Colonic mucosa (tissue), 4 donors: ENCODE data around the gene MYCN. TPM values are rescaled to one million over a fixed set of nuclear protein-coding genes. Genes with fewer than 3 reads are reported as not detected.
"Not testable (repeated sequence)": the region's sequence is repeated elsewhere in the genome, so short reads cannot be mapped to it uniquely, and the experiment has no call there.

Experiments
- DNase-seq: peaks from one replicate; pipeline ENCODE4 v3.0.0-alpha.2; 2020
- H3K27ac ChIP-seq: fragments of 200-600 bp; one replicate; pipeline ENCODE4 v1.8.0; 2021
- H3K27me3 ChIP-seq: fragments of 200-600 bp; one replicate; pipeline ENCODE4 v1.8.0; 2021
- H3K36me3 ChIP-seq: fragments of 200-600 bp; one replicate; pipeline ENCODE4 v1.8.0; 2021
- H3K4me1 ChIP-seq: fragments of 200-600 bp; one replicate; pipeline ENCODE4 v1.8.0; 2021; ENCODE audit warnings: mild to moderate bottlenecking
- H3K4me3 ChIP-seq: fragments of 200-600 bp; one replicate; pipeline ENCODE4 v1.8.0; 2021
- H3K9ac ChIP-seq, 2 donors: one replicate each; pipeline ENCODE4 v1.7.0; 2013; ENCODE audit warnings: control low read depth in 2 of 2, low read depth in 2 of 2, low read length in 2 of 2
- H3K9me3 ChIP-seq: fragments of 200-600 bp; one replicate; pipeline ENCODE4 v1.8.0; 2021
- intact Hi-C: fragments of 100-400 bp; cut with DNase I; formaldehyde crosslinking; loops from one replicate; pipeline ENCODE4 v1.14.1; 2022
- total RNA-seq, 2 donors: library from RNA; stranded (reverse); fragmentation: NEBNext Ultra II Directional in 1 of 2; extraction: Animal tissue kit (Norgen Biotek cat#: 25700) in 1 of 2; gene quantifications; one replicate each; pipeline ENCODE4 v1.2.1, GENCODE V29; 2021
- TF ChIP-seq, protein P1 (sequence below): fragments of 200-600 bp; IDR thresholded peaks from one replicate; pipeline ENCODE4 v1.8.0; 2022; ENCODE audit warnings: antibody characterized with exemption, mild to moderate bottlenecking
- donor health status: healthy.
- donor health status: DM: no; HTN: no; CAD: no.
- donor health status: DM: no; HTN: no; CAD: no.

MYCN gene
- total RNA-seq, 2 donors from 2014 or later = 1.5 to 1.7 TPM

DNA sequence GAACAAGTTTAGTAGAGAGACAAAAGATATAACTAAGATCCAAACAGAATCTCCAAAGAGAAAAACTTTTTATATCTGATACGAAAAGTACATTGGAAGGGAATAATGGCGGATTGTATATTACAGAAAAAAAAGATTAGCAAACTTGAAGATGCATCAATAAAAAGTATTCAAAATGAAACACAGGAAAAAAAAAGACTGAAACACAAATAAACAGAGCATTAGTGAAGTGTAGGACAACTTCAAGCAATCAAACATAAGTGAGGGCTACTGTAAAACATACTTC lies 41.1 kb upstream of the MYCN start:
- TF ChIP-seq, protein P1, sequence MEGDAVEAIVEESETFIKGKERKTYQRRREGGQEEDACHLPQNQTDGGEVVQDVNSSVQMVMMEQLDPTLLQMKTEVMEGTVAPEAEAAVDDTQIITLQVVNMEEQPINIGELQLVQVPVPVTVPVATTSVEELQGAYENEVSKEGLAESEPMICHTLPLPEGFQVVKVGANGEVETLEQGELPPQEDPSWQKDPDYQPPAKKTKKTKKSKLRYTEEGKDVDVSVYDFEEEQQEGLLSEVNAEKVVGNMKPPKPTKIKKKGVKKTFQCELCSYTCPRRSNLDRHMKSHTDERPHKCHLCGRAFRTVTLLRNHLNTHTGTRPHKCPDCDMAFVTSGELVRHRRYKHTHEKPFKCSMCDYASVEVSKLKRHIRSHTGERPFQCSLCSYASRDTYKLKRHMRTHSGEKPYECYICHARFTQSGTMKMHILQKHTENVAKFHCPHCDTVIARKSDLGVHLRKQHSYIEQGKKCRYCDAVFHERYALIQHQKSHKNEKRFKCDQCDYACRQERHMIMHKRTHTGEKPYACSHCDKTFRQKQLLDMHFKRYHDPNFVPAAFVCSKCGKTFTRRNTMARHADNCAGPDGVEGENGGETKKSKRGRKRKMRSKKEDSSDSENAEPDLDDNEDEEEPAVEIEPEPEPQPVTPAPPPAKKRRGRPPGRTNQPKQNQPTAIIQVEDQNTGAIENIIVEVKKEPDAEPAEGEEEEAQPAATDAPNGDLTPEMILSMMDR = no peak
- no peaks in the 10 kb centered on the region for H3K27me3 ChIP-seq
- intact Hi-C loops = no loop called here

DNA sequence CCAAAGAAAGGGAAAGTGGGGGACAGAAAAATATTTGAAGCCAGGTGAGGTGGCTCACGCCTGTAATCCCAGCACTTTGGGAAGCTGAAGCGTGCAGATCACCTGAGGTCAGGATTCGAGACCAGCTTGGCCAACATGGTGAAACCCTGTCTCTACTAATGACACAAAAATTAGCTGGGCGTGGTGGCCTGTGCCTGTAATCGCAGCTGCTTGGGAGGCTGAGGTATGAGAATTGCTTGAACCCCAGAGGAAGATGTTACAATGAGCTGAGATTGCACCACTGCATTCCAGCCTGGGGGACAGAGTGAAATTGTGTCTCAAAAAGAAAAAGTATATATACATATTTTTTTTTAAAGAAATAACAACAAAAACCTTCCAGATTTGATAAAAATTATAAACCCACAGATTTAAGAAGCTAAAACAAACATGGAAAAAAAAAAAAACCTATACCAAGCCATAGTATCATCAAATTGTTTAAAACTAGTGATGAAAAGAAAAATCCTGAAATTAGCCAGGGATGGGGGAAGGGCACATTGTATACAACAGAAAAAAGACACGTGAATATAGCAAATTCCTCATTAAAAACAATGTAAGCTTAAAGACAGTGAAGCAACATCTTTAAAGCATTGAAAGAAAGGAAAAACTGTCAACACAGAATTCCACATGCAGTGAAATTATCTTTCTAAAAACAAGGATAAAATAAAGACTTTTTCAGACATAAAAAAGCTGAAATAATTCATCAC lies 40.4 kb upstream of the MYCN start:
- H3K4me3 ChIP-seq = no peak overlapping the region
- DNase-seq = no peak
- intact Hi-C loops = no loop called here
- TF ChIP-seq, protein P1 = no peak
- no peaks in the 10 kb centered on the region for H3K27me3 ChIP-seq
- no peaks in the 10 kb centered on the region for H3K36me3 ChIP-seq
- no peak overlapping the region for H3K9ac ChIP-seq
- no peaks in the 10 kb centered on the region for H3K4me1 ChIP-seq
- no peak overlapping the region for H3K27ac ChIP-seq
- H3K9me3 ChIP-seq = no peaks in the 10 kb centered on the region

More for the DNA sequence above, 41.1 kb upstream of the MYCN start:
- Histone ChIP-seq H3K9ac (no peak overlapping the region), H3K9me3 (no peaks in the 10 kb centered on the region), H3K4me3 (no peak overlapping the region), H3K4me1 (no peaks in the 10 kb centered on the region), H3K27ac (no peak overlapping the region), H3K36me3 (no peaks in the 10 kb centered on the region)
- no peak for DNase-seq

DNA sequence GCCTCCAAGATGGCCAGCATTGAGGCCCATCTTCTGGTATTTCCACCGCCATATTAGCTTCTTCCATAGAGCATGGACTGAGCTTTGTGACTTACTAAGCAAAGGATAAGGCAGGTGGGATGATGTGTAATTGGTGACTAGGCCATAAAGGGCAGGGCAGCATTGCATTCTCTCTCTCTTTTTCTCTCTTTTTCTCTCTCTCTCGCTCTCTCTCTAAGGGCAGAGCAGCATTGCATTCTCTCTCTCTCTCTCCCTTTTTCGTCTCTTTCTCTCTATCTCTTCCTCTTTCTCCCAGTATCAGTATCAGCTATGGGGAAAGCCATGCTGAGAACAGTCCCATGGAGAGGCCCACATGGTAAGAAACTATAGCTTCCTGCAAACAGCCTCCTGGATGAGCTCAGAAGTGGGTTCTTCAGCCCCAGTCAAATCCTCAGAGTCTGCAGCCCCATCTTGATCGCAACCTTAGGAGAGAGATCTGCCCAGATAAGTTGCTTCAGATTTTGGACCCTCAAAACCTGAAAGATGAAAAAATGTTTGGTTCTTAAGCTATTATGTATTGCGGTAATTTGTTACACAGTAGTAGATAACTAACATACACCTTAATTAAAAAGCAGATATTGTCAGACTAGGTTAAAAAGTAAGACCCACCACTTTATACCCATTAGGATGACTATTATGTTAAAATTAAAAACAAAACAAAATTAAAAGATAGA lies 39.1 kb upstream of the MYCN start:
- TF ChIP-seq, protein P1 = no peak
- H3K9ac ChIP-seq = no peak overlapping the region
- intact Hi-C loops = no loop called here
- no peaks in the 10 kb centered on the region for H3K9me3 ChIP-seq
- H3K4me1 ChIP-seq = no peaks in the 10 kb centered on the region
- H3K36me3 ChIP-seq = no peaks in the 10 kb centered on the region
- no peak for DNase-seq
- no peaks in the 10 kb centered on the region for H3K27me3 ChIP-seq
- no peak overlapping the region for H3K27ac ChIP-seq
- H3K4me3 ChIP-seq = no peak overlapping the region

DNA sequence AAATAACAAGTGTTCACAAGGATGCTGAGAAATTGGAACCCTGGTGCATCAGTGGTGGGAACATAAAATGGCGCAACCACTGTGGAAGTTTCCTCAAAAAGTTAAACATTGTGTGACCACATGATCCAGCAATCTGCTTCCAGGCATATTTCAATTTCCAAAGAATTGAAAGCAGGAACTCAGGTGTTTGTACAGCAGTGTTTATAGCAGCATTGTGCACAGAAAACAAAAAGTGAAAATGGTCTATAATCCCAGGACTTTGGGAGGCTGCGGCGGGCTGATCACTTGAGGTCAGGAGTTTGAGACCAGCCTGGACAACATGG lies 38.6 kb upstream of the MYCN start:
- Histone ChIP-seq H3K9ac (no peak overlapping the region), H3K27me3 (no peaks in the 10 kb centered on the region), H3K4me1 (no peaks in the 10 kb centered on the region), H3K9me3 (no peaks in the 10 kb centered on the region), H3K4me3 (no peak overlapping the region), H3K36me3 (no peaks in the 10 kb centered on the region), H3K27ac (no peak overlapping the region)
- DNase-seq = no peak
- TF ChIP-seq, protein P1 = no peak
- intact Hi-C loops = no loop called here

DNA sequence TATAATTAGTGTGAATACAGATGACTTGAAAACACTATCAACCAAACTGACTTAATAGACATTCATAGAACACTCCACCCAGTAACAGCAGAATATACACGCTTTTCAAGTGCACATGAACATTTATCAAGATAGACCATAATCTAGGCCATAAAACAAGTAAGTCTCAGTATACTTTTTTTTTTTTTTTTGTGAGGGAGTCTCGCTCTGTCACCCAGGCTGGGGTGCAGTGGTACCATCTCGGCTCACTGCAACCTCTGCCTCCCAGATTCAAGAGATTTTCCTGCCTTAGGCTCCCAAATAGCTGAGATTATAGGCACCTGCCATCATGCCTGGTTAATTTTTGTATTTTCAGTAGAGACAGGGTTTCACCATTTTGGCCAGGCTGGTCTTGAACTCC lies 36.4 kb upstream of the MYCN start:
- H3K9ac ChIP-seq, H3K27me3 ChIP-seq, intact Hi-C loops, DNase-seq, H3K4me1 ChIP-seq, H3K36me3 ChIP-seq, H3K4me3 ChIP-seq, H3K9me3 ChIP-seq, H3K27ac ChIP-seq: not testable (repeated sequence)

DNA sequence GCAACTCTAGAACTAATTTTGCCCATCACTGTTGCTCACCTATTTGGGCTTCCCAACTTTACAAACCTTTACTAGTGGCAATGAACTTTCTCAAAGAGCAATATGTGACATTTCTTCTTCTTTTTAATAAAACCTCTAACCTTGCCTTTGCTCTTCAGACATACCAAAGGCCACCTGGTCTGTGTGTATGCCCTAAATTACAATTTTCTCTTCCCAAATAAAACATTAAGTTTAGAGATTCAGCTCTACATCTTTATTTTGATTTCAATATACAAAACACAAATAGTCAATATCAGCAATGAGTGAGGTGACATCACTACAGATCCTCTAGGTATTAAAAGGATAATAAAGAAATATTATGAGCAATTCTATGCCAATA lies 35.1 kb upstream of the MYCN start:
- TF ChIP-seq, protein P1 = no peak
- H3K4me1 ChIP-seq = no peaks in the 10 kb centered on the region
- intact Hi-C loops = no loop called here

More for the DNA sequence above, 35.1 kb upstream of the MYCN start:
- Histone ChIP-seq H3K36me3 (no peaks in the 10 kb centered on the region), H3K27me3 (no peaks in the 10 kb centered on the region), H3K9me3 (no peaks in the 10 kb centered on the region), H3K9ac (no peak overlapping the region), H3K27ac (no peak overlapping the region), H3K4me3 (no peak overlapping the region)
- DNase-seq = no peak
